Prostate gland (tissue), 2 donors: ENCODE data around the gene TSC22D3. TPM values are rescaled to one million over a fixed set of nuclear protein-coding genes. Genes with fewer than 3 reads are reported as not detected.

ENCODE experiments used
- DNase-seq: peaks from one replicate; pipeline ENCODE4 v3.0.0-alpha.2; 2019; ENCODE audit warnings: low spot score
- H3K27ac ChIP-seq, 2 donors: fragments of 200-600 bp; sonication (generic); 2 replicates each; pipeline ENCODE4 v1.5.1; 2017 to 2019
- H3K27me3 ChIP-seq: fragments of 200-600 bp; sonication (generic); replicated peaks from 2 replicates; pipeline ENCODE4 v1.5.1; 2019; ENCODE audit not compliant: insufficient read depth
- H3K36me3 ChIP-seq, 2 donors: fragments of 200-600 bp; sonication (generic); 1 replicate in 1 of 2; 2 replicates in 1 of 2; pipeline versions ENCODE4 v1.5.1 to v1.8.1; 2017 to 2019
- H3K4me1 ChIP-seq: fragments of 200-600 bp; sonication (generic); replicated peaks from 2 replicates; pipeline ENCODE4 v1.5.1; 2019
- H3K4me3 ChIP-seq, 2 donors: fragments of 200-600 bp; sonication (generic); 2 replicates each; pipeline ENCODE4 v1.5.1; 2017 to 2019
- H3K9me3 ChIP-seq: fragments of 200-600 bp; sonication (generic); 2 replicates; pipeline ENCODE4 v1.5.1; 2017
- CTCF ChIP-seq, 4 experiments: fragments of 200-600 bp in 2 of 4; fragments of 450-650 bp in 2 of 4; sonication (generic) in 2 of 4; IDR thresholded peaks; 1 replicate in 3 of 4; 2 replicates in 1 of 4; pipeline ENCODE4 v1.5.1; 2016 to 2019; ENCODE audit warnings: antibody characterized with exemption in 4 of 4, mild to moderate bottlenecking in 2 of 4, moderate library complexity in 2 of 4
- POLR2A ChIP-seq: fragments of 450-650 bp; IDR thresholded peaks from one replicate; pipeline ENCODE4 v1.6.1; 2016; ENCODE audit warnings: antibody characterized with exemption, mild to moderate bottlenecking
- POLR2AphosphoS5 ChIP-seq: sonication (generic); formaldehyde crosslinking; IDR thresholded peaks from one replicate; pipeline ENCODE4 v1.6.1; 2017; ENCODE audit warnings: antibody characterized with exemption
- WGBS: methylation state at CpG from one replicate; pipeline ENCODE4 v1.1.5; 2018; 5-methylcytosine and 5-hydroxymethylcytosine counted together
- intact Hi-C: fragments of 100-400 bp; cut with DNase I; formaldehyde crosslinking; loops from one replicate; pipeline ENCODE4 v1.14.2; 2022
- total RNA-seq, 2 donors: library from RNA; depleted of rRNA; stranded (reverse); fragments of >200 nt; gene quantifications; one replicate each; pipeline ENCODE4 v1.1.0, GENCODE V29; 2016

The TSC22D3 gene
- total RNA-seq, 2 donors from 2014 or later, result 480 to 1,164 TPM

DNA sequence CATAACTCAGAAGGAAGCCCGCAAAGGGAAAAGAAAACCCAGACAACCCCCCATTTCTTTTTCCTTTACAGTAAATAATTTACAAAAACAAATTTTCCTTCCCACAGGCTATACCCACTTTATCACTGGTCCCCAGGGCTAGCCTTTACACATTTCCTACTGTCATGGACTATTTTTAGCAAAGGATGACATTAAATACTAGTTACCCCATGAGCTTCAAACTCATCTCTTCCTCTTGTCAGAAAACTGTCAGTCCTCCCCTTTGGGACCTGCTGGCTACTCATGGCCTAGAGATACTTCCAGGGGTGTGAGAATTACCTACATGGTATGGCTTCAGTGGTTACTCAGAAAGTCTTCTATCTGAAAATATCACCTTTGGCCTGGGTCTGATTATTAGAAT is 11.9 kb downstream of the TSC22D3 start:
- TF ChIP-seq CTCF (IDR thresholded peaks at IDR 0.05) (no peak), POLR2A (no peak), POLR2AphosphoS5 (no peak)
- Histone ChIP-seq H3K4me1 (no peaks in the 10 kb centered on the region), H3K27me3 (no peaks in the 10 kb centered on the region)

GRCh38 chrX:107760304-107761077 is 15.1 kb downstream of the TSC22D3 start:
- intact Hi-C loops, result no loop called here
- 94% methylated on average over 3 of the region's 5 CpGs for WGBS
- DNase-seq, result no peak
- Histone ChIP-seq H3K9me3 (no peaks in the 10 kb centered on the region), H3K27ac (no peak overlapping the region), H3K4me3 (no peak overlapping the region), H3K4me1 (no peaks in the 10 kb centered on the region), H3K27me3 (no peaks in the 10 kb centered on the region), H3K36me3 (no peaks in the 10 kb centered on the region)
- TF ChIP-seq POLR2AphosphoS5 (no peak), POLR2A (no peak), CTCF (IDR thresholded peaks at IDR 0.05) (no peak)

More for the DNA sequence above, 11.9 kb downstream of the TSC22D3 start:
- Histone ChIP-seq H3K4me3 (no peak overlapping the region), H3K36me3 (no peaks in the 10 kb centered on the region), H3K27ac (no peak overlapping the region), H3K9me3 (no peaks in the 10 kb centered on the region)
- intact Hi-C loops, result no loop called here
- 83% methylated on average over 1 of the region's 1 CpG for WGBS
- no peak for DNase-seq

GRCh38 chrX:107758231-107758766 is 17.3 kb downstream of the TSC22D3 start:
- no peak for TF ChIP-seq POLR2AphosphoS5
- no peak for TF ChIP-seq CTCF (IDR thresholded peaks at IDR 0.05)
- no peak for TF ChIP-seq POLR2A
- H3K4me1 ChIP-seq, result no peaks in the 10 kb centered on the region
- no peaks in the 10 kb centered on the region for H3K9me3 ChIP-seq
- intact Hi-C loops, result no loop called here
- H3K4me3 ChIP-seq, result no peak overlapping the region
- H3K27me3 ChIP-seq, result no peaks in the 10 kb centered on the region
- DNase-seq, result no peak
- no peak overlapping the region for H3K27ac ChIP-seq
- WGBS, result 98% methylated on average over 4 of the region's 5 CpGs
- no peaks in the 10 kb centered on the region for H3K36me3 ChIP-seq

GRCh38 chrX:107755721-107756120 is 19.9 kb downstream of the TSC22D3 start:
- DNase-seq, result no peak
- TF ChIP-seq POLR2A (no peak), CTCF (IDR thresholded peaks at IDR 0.05) (no peak), POLR2AphosphoS5 (no peak)
- Histone ChIP-seq H3K36me3 (no peaks in the 10 kb centered on the region), H3K27ac (no peak overlapping the region), H3K27me3 (no peaks in the 10 kb centered on the region), H3K4me3 (no peak overlapping the region), H3K4me1 (no peaks in the 10 kb centered on the region), H3K9me3 (no peaks in the 10 kb centered on the region)
- 80% methylated on average over 3 of the region's 3 CpGs for WGBS
- intact Hi-C loops, result no loop called here

DNA sequence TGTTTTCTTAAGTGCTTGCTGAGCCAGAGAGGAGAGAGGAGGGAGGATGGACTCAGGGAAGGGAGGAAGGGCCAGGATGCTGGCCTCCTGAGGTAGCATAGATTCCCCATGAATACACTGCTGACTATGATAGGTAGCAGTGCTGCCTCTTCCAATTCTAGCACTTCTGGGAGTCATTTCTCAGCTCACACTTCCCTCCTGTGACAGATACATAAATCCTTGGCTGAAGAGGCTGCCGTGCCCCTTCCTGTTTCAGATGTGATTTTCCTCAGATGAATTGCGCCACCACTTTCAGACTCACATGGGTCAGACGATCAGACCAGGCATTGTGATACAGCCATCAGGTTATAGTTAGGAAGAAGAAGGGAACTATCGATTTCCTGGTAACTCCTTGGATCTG is 22.4 kb downstream of the TSC22D3 start:
- no peaks in the 10 kb centered on the region for H3K27me3 ChIP-seq
- no peak for DNase-seq
- no peaks in the 10 kb centered on the region for H3K4me1 ChIP-seq
- no peak for TF ChIP-seq POLR2AphosphoS5
- no peak for TF ChIP-seq POLR2A
- TF ChIP-seq CTCF (IDR thresholded peaks at IDR 0.05), result no peak
- H3K36me3 ChIP-seq, result no peaks in the 10 kb centered on the region
- H3K27ac ChIP-seq, result peak overlapping the region in 1 of 2 donors; percentile 56
- H3K9me3 ChIP-seq, result no peaks in the 10 kb centered on the region
- no peak overlapping the region for H3K4me3 ChIP-seq
- intact Hi-C loops, result no loop called here
- WGBS, result 68% methylated on average over 4 of the region's 4 CpGs
